Measurements from ENCODE around the gene PRRC2C. TPM values are rescaled to one million over a fixed set of nuclear protein-coding genes. Genes with fewer than 3 reads are reported as not detected.

PRRC2C gene
- total RNA-seq, 1 experiment from 2014 or later: 267 TPM

DNA sequence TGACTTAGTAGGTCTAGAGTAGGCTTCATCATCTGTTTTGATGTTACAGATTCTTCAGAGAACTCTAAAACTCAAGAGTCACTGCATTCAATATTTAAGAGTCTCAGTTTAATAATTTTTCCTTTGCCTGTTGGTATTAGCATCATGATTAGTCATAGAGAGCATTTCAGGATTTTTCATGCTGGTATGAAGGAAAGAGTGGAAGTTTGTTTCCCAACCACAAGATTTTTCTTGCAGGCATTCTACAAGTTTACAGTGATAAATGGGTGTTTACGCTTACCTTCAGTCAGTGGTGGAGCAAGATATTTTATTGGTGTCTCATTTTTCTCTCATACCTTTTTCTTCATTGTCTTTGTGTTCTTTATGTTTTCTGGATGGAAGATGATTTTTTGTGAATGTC is 78.3 kb downstream of the PRRC2C start:
- H3K23ac ChIP-seq (ENCODE audit: insufficient read length, low read depth, low read length): no peak overlapping the region
- no peak overlapping the region for H2AFZ ChIP-seq (ENCODE audit: low read length)
- Mint-ChIP-seq H3K36me3 (ENCODE audit: insufficient read depth in 1 of 3, low read depth in 3 of 3) (peaks cover 28 to 54% (median 46%) of the 10 kb centered on the region in 3 experiments), H3K4me3 (no peak overlapping the region), H3K4me1 (no peaks in the 10 kb centered on the region), H3K27ac (no peak overlapping the region), H3K27me3 (ENCODE audit: low read depth) (no peaks in the 10 kb centered on the region), H3K9me3 (peaks cover 0 to 2% of the 10 kb centered on the region in 2 experiments; a peak in 1 of 5 replicates)
- H2BK12ac ChIP-seq (ENCODE audit: insufficient read length, low read depth, low read length): no peak overlapping the region
- H3K4me1 ChIP-seq (ENCODE audit: insufficient read depth, low read length): no peaks in the 10 kb centered on the region
- DNase-seq: no peak
- H3K79me1 ChIP-seq (ENCODE audit: insufficient read depth, low read depth, low read length, poor library complexity, severe bottlenecking): no peaks in the 10 kb centered on the region
- no peak overlapping the region for H3K18ac ChIP-seq (ENCODE audit: insufficient read length, low read depth, low read length)
- H3K4ac ChIP-seq (ENCODE audit: low read depth, low read length): no peak overlapping the region
- no peak overlapping the region for H2AK5ac ChIP-seq (ENCODE audit: insufficient read length, low read length)
- H2BK20ac ChIP-seq (ENCODE audit: low read depth, low read length, poor library complexity, severe bottlenecking): no peak overlapping the region
- no peak overlapping the region for H2BK5ac ChIP-seq (ENCODE audit: insufficient read length, low read length)
- H2BK120ac ChIP-seq (ENCODE audit: low read depth, low read length, poor library complexity, severe bottlenecking): no peak overlapping the region
- no peak overlapping the region for H3K4me2 ChIP-seq (ENCODE audit: insufficient read depth, insufficient read length, low read length)
- H2BK15ac ChIP-seq (ENCODE audit: low read depth, low read length): no peak overlapping the region
- H4K5ac ChIP-seq (ENCODE audit: insufficient read length, low read depth, low read length): no peak overlapping the region
- no peaks in the 10 kb centered on the region for H3K23me2 ChIP-seq (ENCODE audit: insufficient read length, low read depth, low read length, poor library complexity, severe bottlenecking)
- H3K9ac ChIP-seq (ENCODE audit: extremely low read depth, insufficient read length, low read length): no peak overlapping the region
- H3K27me3 ChIP-seq (ENCODE audit: insufficient read depth, low read length): no peaks in the 10 kb centered on the region
- H3K56ac ChIP-seq (ENCODE audit: insufficient read length, low read depth, low read length): no peak overlapping the region
- no CpG with 5 or more reads among the region's 1 CpG for WGBS (ENCODE audit: extremely low coverage, insufficient read length, low lambda C conversion rate)
- H3K14ac ChIP-seq (ENCODE audit: insufficient read depth, low read length): no peak overlapping the region
- H4K20me1 ChIP-seq (ENCODE audit: control insufficient read depth, insufficient read depth, insufficient read length): no peaks in the 10 kb centered on the region
- H3K27ac ChIP-seq (ENCODE audit: insufficient read length, low read depth, low read length): no peak overlapping the region
- H3K9me3 ChIP-seq (ENCODE audit: control insufficient read depth, low read depth, low read length): no peaks in the 10 kb centered on the region
- H3T11ph ChIP-seq (ENCODE audit: low read length): no peak overlapping the region
- TF ChIP-seq, protein P1, sequence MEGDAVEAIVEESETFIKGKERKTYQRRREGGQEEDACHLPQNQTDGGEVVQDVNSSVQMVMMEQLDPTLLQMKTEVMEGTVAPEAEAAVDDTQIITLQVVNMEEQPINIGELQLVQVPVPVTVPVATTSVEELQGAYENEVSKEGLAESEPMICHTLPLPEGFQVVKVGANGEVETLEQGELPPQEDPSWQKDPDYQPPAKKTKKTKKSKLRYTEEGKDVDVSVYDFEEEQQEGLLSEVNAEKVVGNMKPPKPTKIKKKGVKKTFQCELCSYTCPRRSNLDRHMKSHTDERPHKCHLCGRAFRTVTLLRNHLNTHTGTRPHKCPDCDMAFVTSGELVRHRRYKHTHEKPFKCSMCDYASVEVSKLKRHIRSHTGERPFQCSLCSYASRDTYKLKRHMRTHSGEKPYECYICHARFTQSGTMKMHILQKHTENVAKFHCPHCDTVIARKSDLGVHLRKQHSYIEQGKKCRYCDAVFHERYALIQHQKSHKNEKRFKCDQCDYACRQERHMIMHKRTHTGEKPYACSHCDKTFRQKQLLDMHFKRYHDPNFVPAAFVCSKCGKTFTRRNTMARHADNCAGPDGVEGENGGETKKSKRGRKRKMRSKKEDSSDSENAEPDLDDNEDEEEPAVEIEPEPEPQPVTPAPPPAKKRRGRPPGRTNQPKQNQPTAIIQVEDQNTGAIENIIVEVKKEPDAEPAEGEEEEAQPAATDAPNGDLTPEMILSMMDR (conservative IDR thresholded peaks at IDR 0.05): no peak
- H4K91ac ChIP-seq (ENCODE audit: insufficient read length, low read depth, low read length): no peak overlapping the region
- H4K8ac ChIP-seq (replicated peaks; ENCODE audit: insufficient read length, low read depth, low read length): no peak overlapping the region
- no peaks in the 10 kb centered on the region; the same call in 1 of the 2 replicates for H3K79me2 ChIP-seq (ENCODE audit: insufficient read depth, low read length)
